H1 (cell line): ENCODE data around the gene EEPD1. TPM values are rescaled to one million over a fixed set of nuclear protein-coding genes. Genes with fewer than 3 reads are reported as not detected.

ENCODE experiments used
- CHD7 ChIP-seq: fragments of 300-600 bp; sonication (generic); IDR thresholded peaks from 2 replicates; pipeline ENCODE4 v1.7.1; 2012; ENCODE audit warnings: low read length, moderate library complexity, mild to moderate bottlenecking, inconsistent platforms; ENCODE audit not compliant: insufficient replicate concordance
- EZH2 ChIP-seq: fragments of 200-600 bp; sonication (generic); IDR thresholded peaks from 2 replicates; pipeline ENCODE4 v1.7.1; 2012; ENCODE audit warnings: low read depth, mild to moderate bottlenecking, moderate library complexity, low read length, inconsistent platforms; ENCODE audit not compliant: severe bottlenecking
- MAFK ChIP-seq: IDR thresholded peaks from 2 replicates; pipeline ENCODE4 v1.6.1; 2012; ENCODE audit warnings: low read depth, mild to moderate bottlenecking, improper control_type of control experiment, low read length
- SAP30 ChIP-seq: fragments of 300-600 bp; sonication (generic); IDR thresholded peaks from 2 replicates; pipeline ENCODE4 v1.7.1; 2012; ENCODE audit warnings: low read length, moderate library complexity, mild to moderate bottlenecking, inconsistent platforms; ENCODE audit not compliant: insufficient read depth, insufficient replicate concordance
- SP4 ChIP-seq: IDR thresholded peaks from 2 replicates; pipeline ENCODE4 v1.6.1; 2012; ENCODE audit warnings: low read length, inconsistent platforms
- polyA plus RNA-seq, 7 experiments: library from polyadenylated mRNA; depleted of rRNA in 3 of 7; stranded (reverse) in 5 of 7; unstranded in 2 of 7; fragments of >200 nt in 5 of 7; fragments of 200-250 nt in 2 of 7; gene quantifications; 1 replicate in 5 of 7; 2 replicates in 1 of 7; 4 replicates in 1 of 7; pipeline versions ENCODE4 v1.2.1 to v1.2.3, GENCODE V29; 2011 to 2013; ENCODE audit warnings: missing spikeins in 2 of 7, mixed read lengths in 2 of 7
- total RNA-seq: library from RNA; stranded (reverse); fragmentation: NEBNext Ultra II Directional; extraction: Animal tissue kit (Norgen Biotek cat#: 25700); gene quantifications from 2 replicates; pipeline ENCODE4 v1.2.1, GENCODE V29; 2021

Gene EEPD1
- total and polyA plus RNA-seq, 2 of the 8 experiments (the other 6 are each of a cell fraction or from before 2014, with no cell fraction given), result 3.1 to 7.8 TPM

GRCh38 chr7:36343548-36343947, 190.5 kb downstream of the EEPD1 start (continued):
- TF ChIP-seq CHD7 (no peak), MAFK (no peak), EZH2 (no peak), SAP30 (no peak), SP4 (no peak)
